PC-9 (cell line): ENCODE results near the gene ANKRD39. TPM values are rescaled to one million over a fixed set of nuclear protein-coding genes. Genes with fewer than 3 reads are reported as not detected.

Experiments
- BruUV-seq: library from RNA; stranded (reverse); fragments of 400-500 nt; replicated peaks from 2 replicates; lab custom pipeline; 2021; lab: Mats Ljungman, UMichigan
- CTCF ChIA-PET: fragments of 300-600 bp; sonication (Branson Sonifier 250); formaldehyde crosslinking; loops from one replicate; lab custom pipeline; 2022; ENCODE audit warnings: antibody characterized with exemption; lab: Charles Lee
- POLR2A ChIA-PET: fragments of 300-600 bp; sonication (Branson Sonifier 250); formaldehyde crosslinking; loops from one replicate; lab custom pipeline; 2022; ENCODE audit warnings: antibody characterized with exemption; ENCODE audit not compliant: unreplicated experiment; lab: Charles Lee
- DNase-seq, 2 experiments: peaks; one replicate each; pipeline versions ENCODE4 v3.0.0 to v3.0.0-alpha.2; 2015 to 2022; ENCODE audit warnings: mixed read lengths in 1 of 2
- H2AFZ ChIP-seq: fragments of 200-600 bp; sonication (generic); 2 replicates; pipeline ENCODE4 v1.8.1; 2017; ENCODE audit warnings: antibody characterized with exemption
- H3F3A ChIP-seq: fragments of 200-600 bp; sonication (generic); 2 replicates; pipeline ENCODE4 v1.8.1; 2017; ENCODE audit warnings: antibody characterized with exemption, mild to moderate bottlenecking, low read depth; ENCODE audit not compliant: insufficient read depth
- H3K27ac ChIP-seq: fragments of 200-600 bp; sonication (generic); 2 replicates; pipeline ENCODE4 v1.6.1; 2016; ENCODE audit warnings: mixed run types
- H3K27me3 ChIP-seq: fragments of 200-600 bp; sonication (generic); 2 replicates; pipeline ENCODE4 v1.6.1; 2016; ENCODE audit warnings: low read depth, mixed run types; ENCODE audit not compliant: insufficient read depth
- H3K36me3 ChIP-seq: fragments of 200-600 bp; sonication (generic); 2 replicates; pipeline ENCODE4 v1.6.1; 2016; ENCODE audit warnings: low read depth, mixed run types
- H3K4me1 ChIP-seq: fragments of 200-600 bp; sonication (generic); replicated peaks from 2 replicates; pipeline ENCODE4 v1.6.1; 2016; ENCODE audit warnings: mixed run types; ENCODE audit not compliant: insufficient read depth
- H3K4me2 ChIP-seq: fragments of 200-600 bp; sonication (generic); 2 replicates; pipeline ENCODE4 v1.6.1; 2017; ENCODE audit warnings: mixed run types
- H3K4me3 ChIP-seq: fragments of 200-600 bp; sonication (generic); 2 replicates; pipeline ENCODE4 v1.6.1; 2016; ENCODE audit warnings: mixed run types
- H3K79me2 ChIP-seq: fragments of 200-600 bp; sonication (generic); 2 replicates; pipeline ENCODE4 v1.6.1; 2017; ENCODE audit warnings: low read depth, mixed run types
- H3K9me2 ChIP-seq: fragments of 200-600 bp; sonication (generic); 2 replicates; pipeline ENCODE4 v1.8.1; 2017; ENCODE audit warnings: mild to moderate bottlenecking; ENCODE audit not compliant: insufficient read depth
- H3K9me3 ChIP-seq: fragments of 200-600 bp; sonication (generic); 2 replicates; pipeline ENCODE4 v1.8.1; 2016; ENCODE audit warnings: low read depth; ENCODE audit not compliant: insufficient read depth
- H4K20me1 ChIP-seq: fragments of 200-600 bp; sonication (generic); 2 replicates; pipeline ENCODE4 v1.8.1; 2017; ENCODE audit not compliant: insufficient read depth
- EZH2 ChIP-seq: fragments of 200-600 bp; sonication (generic); IDR thresholded peaks from 2 replicates; pipeline ENCODE4 v1.8.0; 2017; ENCODE audit warnings: antibody characterized with exemption, low read depth
- intact Hi-C: fragments of 100-400 bp; cut with micrococcal nuclease; formaldehyde crosslinking; loops from one replicate; pipeline ENCODE4 v1.10.0; 2022; ENCODE audit not compliant: unreplicated experiment
- total RNA-seq: library from RNA; stranded (reverse); gene quantifications from 2 replicates; pipeline ENCODE4 v1.2.3, GENCODE V29; 2021
- TF ChIP-seq, protein P1 (sequence below): fragments of 200-600 bp; sonication (generic); conservative IDR thresholded peaks from 2 replicates; pipeline ENCODE4 v1.6.1; 2017; ENCODE audit warnings: mixed run types, antibody characterized with exemption, mild to moderate bottlenecking, moderate library complexity

The ANKRD39 gene
- total RNA-seq, 1 experiment from 2014 or later = 19.0 TPM

DNA sequence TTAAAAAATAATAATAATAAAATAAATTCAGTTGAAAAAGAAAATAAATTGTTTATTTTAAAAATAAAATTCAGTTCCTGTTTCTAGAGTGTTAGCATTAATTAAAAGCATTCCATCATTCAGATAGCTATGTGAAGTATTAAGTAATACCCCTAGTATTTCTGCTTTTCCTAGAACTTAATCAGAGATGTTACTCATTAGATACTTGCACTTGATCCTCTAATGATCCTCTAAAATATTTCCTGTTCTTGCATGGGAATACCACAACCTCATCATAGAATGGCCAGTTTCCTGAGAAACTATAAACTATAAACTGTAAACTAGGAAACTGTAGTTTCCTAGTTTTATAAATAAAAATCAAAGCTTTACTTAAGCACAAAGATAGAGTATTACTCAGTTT, 52.8 kb downstream of the ANKRD39 start:
- H3K9me3 ChIP-seq = no peaks in the 10 kb centered on the region
- no peaks in the 10 kb centered on the region for H4K20me1 ChIP-seq
- no peaks in the 10 kb centered on the region for H3K36me3 ChIP-seq
- CTCF ChIA-PET = no interaction called here
- intact Hi-C loops = loop anchor here (5.0 kb wide), 2 partner anchors 188 to 203 kb away; no protein-coding TSS in a partner anchor
- peaks cover 14% of the 10 kb centered on the region for H3F3A ChIP-seq
- no peak overlapping the region for H3K4me2 ChIP-seq
- H3K9me2 ChIP-seq = no peaks in the 10 kb centered on the region
- BruUV-seq = no TSS peak
- TF ChIP-seq, protein P1, sequence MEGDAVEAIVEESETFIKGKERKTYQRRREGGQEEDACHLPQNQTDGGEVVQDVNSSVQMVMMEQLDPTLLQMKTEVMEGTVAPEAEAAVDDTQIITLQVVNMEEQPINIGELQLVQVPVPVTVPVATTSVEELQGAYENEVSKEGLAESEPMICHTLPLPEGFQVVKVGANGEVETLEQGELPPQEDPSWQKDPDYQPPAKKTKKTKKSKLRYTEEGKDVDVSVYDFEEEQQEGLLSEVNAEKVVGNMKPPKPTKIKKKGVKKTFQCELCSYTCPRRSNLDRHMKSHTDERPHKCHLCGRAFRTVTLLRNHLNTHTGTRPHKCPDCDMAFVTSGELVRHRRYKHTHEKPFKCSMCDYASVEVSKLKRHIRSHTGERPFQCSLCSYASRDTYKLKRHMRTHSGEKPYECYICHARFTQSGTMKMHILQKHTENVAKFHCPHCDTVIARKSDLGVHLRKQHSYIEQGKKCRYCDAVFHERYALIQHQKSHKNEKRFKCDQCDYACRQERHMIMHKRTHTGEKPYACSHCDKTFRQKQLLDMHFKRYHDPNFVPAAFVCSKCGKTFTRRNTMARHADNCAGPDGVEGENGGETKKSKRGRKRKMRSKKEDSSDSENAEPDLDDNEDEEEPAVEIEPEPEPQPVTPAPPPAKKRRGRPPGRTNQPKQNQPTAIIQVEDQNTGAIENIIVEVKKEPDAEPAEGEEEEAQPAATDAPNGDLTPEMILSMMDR = no peak
- TF ChIP-seq EZH2 = no peak
- no peak overlapping the region for H3K27ac ChIP-seq
- DNase-seq = no peak
- POLR2A ChIA-PET = no interaction called here
- no peak overlapping the region for H2AFZ ChIP-seq
- H3K27me3 ChIP-seq = no peaks in the 10 kb centered on the region
- H3K4me3 ChIP-seq = no peak overlapping the region
- H3K4me1 ChIP-seq = no peaks in the 10 kb centered on the region
- H3K79me2 ChIP-seq = no peaks in the 10 kb centered on the region

DNA sequence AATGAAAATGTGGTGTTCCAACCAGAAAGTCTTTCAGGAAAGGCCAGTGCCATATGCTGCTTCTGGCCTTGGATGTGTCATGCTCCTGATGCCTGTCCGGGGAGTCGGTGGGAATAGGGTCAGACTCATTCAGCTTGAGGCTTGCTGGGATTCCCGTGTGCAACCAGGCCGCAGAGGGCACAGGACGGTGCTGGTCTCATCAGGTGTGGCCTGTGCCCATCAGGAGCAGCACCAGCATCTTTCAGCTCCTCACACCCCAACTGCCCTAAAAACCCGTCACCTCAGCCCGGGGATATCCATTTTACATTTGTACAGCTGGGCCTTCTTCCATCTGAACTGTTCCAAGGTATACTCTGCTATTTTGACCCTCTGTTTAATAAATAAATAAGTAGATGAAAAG, 55.1 kb downstream of the ANKRD39 start:
- POLR2A ChIA-PET = interaction anchor here (0.6 kb wide), 1 partner anchor 20 kb away, joined by 3 read pairs; no protein-coding TSS in a partner anchor
- no peak overlapping the region for H3K27ac ChIP-seq
- DNase-seq = no peak
- H3K4me2 ChIP-seq = no peak overlapping the region
- no peak overlapping the region for H2AFZ ChIP-seq
- H3K79me2 ChIP-seq = no peaks in the 10 kb centered on the region
- no peaks in the 10 kb centered on the region for H3K36me3 ChIP-seq
- H3K4me1 ChIP-seq = no peaks in the 10 kb centered on the region
- no peak overlapping the region for H3K4me3 ChIP-seq
- no peaks in the 10 kb centered on the region for H3K9me2 ChIP-seq
- intact Hi-C loops = loop anchor here (5.0 kb wide), 2 partner anchors 185 to 200 kb away; no protein-coding TSS in a partner anchor
- no peaks in the 10 kb centered on the region for H4K20me1 ChIP-seq
- no peak for TF ChIP-seq EZH2
- TF ChIP-seq, protein P1 = no peak
- H3F3A ChIP-seq = peaks cover 14% of the 10 kb centered on the region
- no TSS peak for BruUV-seq
- H3K27me3 ChIP-seq = no peaks in the 10 kb centered on the region
- no peaks in the 10 kb centered on the region for H3K9me3 ChIP-seq
- CTCF ChIA-PET = interaction anchor here (0.6 kb wide), 1 partner anchor 39 kb away, joined by 3 read pairs; no protein-coding TSS in a partner anchor

DNA sequence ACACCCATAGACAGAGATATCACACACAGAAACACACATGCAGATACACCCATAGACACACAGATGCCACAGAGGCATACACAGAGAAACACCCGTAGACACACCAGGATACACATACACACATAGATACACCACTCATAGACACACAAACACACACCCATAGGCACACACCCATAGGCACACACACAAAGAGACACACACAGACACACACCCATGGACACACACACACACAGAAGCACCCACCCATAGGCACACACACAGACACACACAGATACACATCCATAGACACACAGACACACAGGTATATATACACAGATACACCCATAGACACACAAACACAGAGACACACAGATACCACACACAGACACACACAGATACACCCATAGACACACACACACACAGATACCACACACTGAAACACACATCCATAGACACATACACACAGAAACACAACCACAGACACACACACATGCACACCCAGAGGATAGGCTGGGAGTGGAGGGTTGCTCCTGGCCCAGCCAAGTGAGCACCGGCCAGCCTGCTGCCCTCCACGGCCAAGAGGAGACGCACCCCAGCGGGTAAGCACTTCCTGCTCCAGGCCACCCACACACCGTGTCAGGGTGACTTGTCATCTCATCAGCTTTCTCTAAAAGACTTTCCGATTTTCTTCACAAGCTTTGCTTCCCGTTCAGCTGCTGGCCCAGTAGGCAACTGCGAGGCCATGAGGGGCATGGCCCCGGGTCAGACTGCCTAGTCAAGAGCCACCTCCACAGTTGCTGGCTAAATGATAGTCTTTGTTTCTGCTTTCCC, 55.8 kb downstream of the ANKRD39 start:
- Histone ChIP-seq H3K4me1 (no peaks in the 10 kb centered on the region), H2AFZ (no peak overlapping the region), H3K9me3 (no peaks in the 10 kb centered on the region), H3K27ac (no peak overlapping the region), H3K36me3 (no peaks in the 10 kb centered on the region), H3K79me2 (no peaks in the 10 kb centered on the region), H3F3A (peaks cover 14% of the 10 kb centered on the region), H3K9me2 (no peaks in the 10 kb centered on the region), H3K4me3 (no peak overlapping the region), H4K20me1 (no peaks in the 10 kb centered on the region), H3K4me2 (no peak overlapping the region), H3K27me3 (no peaks in the 10 kb centered on the region)
- POLR2A ChIA-PET = interaction anchor here (0.6 kb wide), 1 partner anchor 19 kb away, joined by 3 read pairs; no protein-coding TSS in a partner anchor
- BruUV-seq = no TSS peak
- intact Hi-C loops = loop anchor here (1.0 to 5.0 kb wide), 7 partner anchors 39 to 252 kb away; partner anchors contain the start of gene LMAN2L
- no peak for TF ChIP-seq EZH2
- TF ChIP-seq, protein P1 = no peak
- no peak for DNase-seq
- CTCF ChIA-PET = interaction anchor here (0.6 kb wide), 2 partner anchors 38 to 268 kb away, joined by 3 read pairs; no protein-coding TSS in a partner anchor
